SK-N-MC (cell line): Measurements from ENCODE around the gene DET1.
"Not testable (repeated sequence)": the region's sequence is repeated elsewhere in the genome, so short reads cannot be mapped to it uniquely, and the experiment has no call there.

Experiments used
- DNase-seq: peaks from one replicate; pipeline ENCODE4 v3.0.0-alpha.2; 2011; ENCODE audit warnings: low read depth, low spot score
- H3K27ac ChIP-seq: fragments of 200-600 bp; sonication (generic); 2 replicates; pipeline ENCODE4 v1.5.1; 2016; ENCODE audit warnings: mixed run types
- H3K36me3 ChIP-seq: fragments of 200-600 bp; sonication (generic); 2 replicates; pipeline ENCODE4 v1.6.1; 2017; ENCODE audit warnings: antibody characterized with exemption, low read length, mixed read lengths; ENCODE audit not compliant: insufficient read depth
- H3K4me3 ChIP-seq: fragments of 200-600 bp; sonication (generic); 2 replicates; pipeline ENCODE4 v1.5.1; 2016
- H3K9ac ChIP-seq: fragments of 200-600 bp; sonication (generic); 2 replicates; pipeline ENCODE4 v1.8.0; 2017; ENCODE audit warnings: mixed run types, mixed read lengths; ENCODE audit not compliant: insufficient read length
- H3K9me3 ChIP-seq: fragments of 200-600 bp; sonication (generic); 2 replicates; pipeline ENCODE4 v1.6.1; 2017; ENCODE audit warnings: low read depth, mild to moderate bottlenecking, antibody characterized with exemption, low read length, moderate library complexity, mixed read lengths
- EZH2 ChIP-seq: fragments of 200-600 bp; sonication (generic); IDR thresholded peaks from one replicate; pipeline ENCODE4 v1.6.1; 2017; ENCODE audit warnings: antibody characterized with exemption
- FOXP2 ChIP-seq: optimal IDR thresholded peaks from 2 replicates; pipeline ENCODE3; 2011; ENCODE audit warnings: mild to moderate bottlenecking, moderate library complexity; ENCODE audit not compliant: insufficient read depth; ENCODE audit errors: extremely low read length, control extremely low read depth
- POLR2AphosphoS5 ChIP-seq: IDR thresholded peaks from 2 replicates; pipeline ENCODE4 v1.6.1; 2012; ENCODE audit warnings: mild to moderate bottlenecking, low read depth, low read length, borderline replicate concordance

Gene DET1

GRCh38 chr15:88571153-88571851 is 24.8 kb upstream of the DET1 start:
- H3K27ac ChIP-seq, result no peak overlapping the region
- no peak for DNase-seq
- no peak overlapping the region for H3K9ac ChIP-seq
- no peak for TF ChIP-seq POLR2AphosphoS5
- no peak for TF ChIP-seq EZH2
- TF ChIP-seq FOXP2, result no peak
- H3K4me3 ChIP-seq, result no peak overlapping the region
- H3K9me3 ChIP-seq, result no peaks in the 10 kb centered on the region
- no peaks in the 10 kb centered on the region for H3K36me3 ChIP-seq

DNA sequence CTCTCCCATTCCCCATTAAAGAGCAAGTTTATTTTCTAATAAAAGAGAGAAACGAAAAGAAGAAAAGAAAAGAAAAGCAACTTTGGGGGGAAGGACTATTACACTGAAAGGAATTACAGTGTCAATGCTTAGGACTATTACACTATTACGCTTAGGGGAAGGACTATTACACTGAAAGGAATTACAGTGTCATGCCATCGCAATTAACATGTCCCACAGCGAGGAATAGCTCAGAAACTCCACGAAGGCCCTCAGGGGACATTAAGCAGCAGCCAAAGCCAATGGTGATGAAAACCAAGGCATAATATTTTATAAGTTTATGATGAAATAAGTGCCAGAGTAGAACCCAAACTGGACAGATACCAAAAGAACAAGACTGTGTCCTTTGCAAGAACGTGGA is 22.1 kb upstream of the DET1 start:
- Histone ChIP-seq H3K9me3 (no peaks in the 10 kb centered on the region), H3K9ac (no peak overlapping the region), H3K27ac (no peak overlapping the region), H3K4me3 (no peak overlapping the region), H3K36me3 (no peaks in the 10 kb centered on the region)
- DNase-seq, result no peak
- TF ChIP-seq POLR2AphosphoS5 (no peak), FOXP2 (no peak), EZH2 (no peak)

DNA sequence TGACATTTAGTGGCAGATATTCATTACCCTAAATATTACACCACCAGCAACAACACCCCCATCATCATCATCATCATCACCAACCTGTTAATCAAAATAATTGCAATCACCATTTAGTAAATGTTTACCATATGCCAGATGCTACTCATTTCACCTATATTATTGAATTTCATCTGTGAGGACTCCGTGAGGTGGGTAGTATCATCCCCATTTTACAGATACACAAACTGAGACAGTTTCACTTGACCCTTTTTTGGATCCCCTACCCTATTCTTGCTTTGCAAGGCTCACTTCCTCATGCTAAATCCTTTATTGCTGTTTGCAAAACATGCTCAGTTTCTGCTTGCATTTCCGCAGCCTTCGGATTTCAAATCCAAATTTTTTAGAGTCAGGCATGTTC is 18.3 kb upstream of the DET1 start:
- no peak for TF ChIP-seq POLR2AphosphoS5
- Histone ChIP-seq H3K9ac (no peak overlapping the region), H3K27ac (no peak overlapping the region), H3K4me3 (no peak overlapping the region), H3K36me3 (no peaks in the 10 kb centered on the region), H3K9me3 (no peaks in the 10 kb centered on the region)
- no peak for DNase-seq

DNA sequence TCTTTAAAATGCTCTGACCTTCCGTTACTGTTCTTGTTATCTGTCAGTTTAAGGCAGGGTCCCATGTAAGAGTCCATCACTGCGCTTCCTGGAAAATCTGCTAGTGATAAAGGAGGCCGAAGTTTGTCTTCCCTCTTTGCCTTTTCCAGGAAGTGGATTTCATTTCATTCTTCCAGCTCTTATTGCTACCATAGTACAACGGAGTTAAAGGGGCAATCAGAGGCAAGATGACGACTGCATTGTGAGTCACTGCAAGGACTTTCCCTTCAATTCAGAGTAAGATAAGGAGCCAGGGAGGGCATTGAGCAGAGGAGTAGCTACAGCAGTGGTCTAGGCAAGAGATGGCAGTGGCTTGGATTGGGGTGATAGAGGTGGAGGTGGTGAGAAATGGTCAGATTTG is 17.2 kb upstream of the DET1 start:
- no peak for DNase-seq

DNA sequence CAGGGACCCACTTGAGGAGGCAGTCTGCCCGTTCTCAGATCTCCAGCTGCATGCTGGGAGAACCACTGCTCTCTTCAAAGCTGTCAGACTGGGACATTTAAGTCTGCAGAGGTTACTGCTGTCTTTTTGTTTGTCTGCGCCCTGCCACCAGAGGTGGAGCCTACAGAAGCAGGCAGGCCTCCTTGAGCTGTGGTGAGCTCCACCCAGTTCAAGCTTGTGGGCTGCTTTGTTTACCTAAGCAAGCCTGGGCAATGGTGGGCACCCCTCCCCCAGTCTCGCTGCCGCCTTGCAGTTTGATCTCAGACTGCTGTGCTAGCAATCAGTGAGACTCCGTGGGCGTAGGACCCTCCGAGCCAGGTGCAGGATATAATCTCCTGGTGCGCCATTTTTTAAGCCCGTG is 13.1 kb upstream of the DET1 start:
- H3K36me3 ChIP-seq, H3K9me3 ChIP-seq, DNase-seq, H3K4me3 ChIP-seq, H3K27ac ChIP-seq, H3K9ac ChIP-seq: not testable (repeated sequence)

More for the DNA sequence above, 17.2 kb upstream of the DET1 start:
- no peak overlapping the region for H3K9ac ChIP-seq
- H3K36me3 ChIP-seq, result no peaks in the 10 kb centered on the region
- no peak overlapping the region for H3K4me3 ChIP-seq
- no peak for TF ChIP-seq FOXP2
- no peak for TF ChIP-seq EZH2
- no peak for TF ChIP-seq POLR2AphosphoS5
- H3K27ac ChIP-seq, result no peak overlapping the region
- H3K9me3 ChIP-seq, result no peaks in the 10 kb centered on the region

GRCh38 chr15:88558026-88558425 is 11.5 kb upstream of the DET1 start:
- not testable (repeated sequence) for H3K9ac ChIP-seq, H3K36me3 ChIP-seq, H3K9me3 ChIP-seq, H3K27ac ChIP-seq, H3K4me3 ChIP-seq, DNase-seq

DNA sequence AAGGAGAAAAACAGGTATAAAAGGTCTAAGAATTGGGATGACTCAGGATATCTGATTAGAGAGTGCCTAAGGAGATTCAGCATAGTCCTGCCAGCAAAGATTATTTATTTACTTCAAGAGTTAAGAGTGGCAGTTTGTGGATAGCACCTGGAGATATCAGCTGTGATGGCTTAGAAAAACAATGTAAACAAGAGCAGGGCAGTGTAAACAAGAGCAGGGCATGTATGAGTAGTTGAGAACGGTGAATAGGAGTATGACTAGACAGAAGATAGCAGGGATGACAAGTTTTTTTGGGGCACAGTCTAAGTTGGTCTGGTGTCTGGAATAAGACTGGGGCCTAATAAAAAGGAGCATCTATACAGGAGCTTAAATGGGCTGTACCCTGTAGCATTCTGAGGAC is 1.5 kb upstream of the DET1 start:
- H3K9me3 ChIP-seq, H3K9ac ChIP-seq, H3K27ac ChIP-seq, DNase-seq, H3K36me3 ChIP-seq, H3K4me3 ChIP-seq: not testable (repeated sequence)

DNA sequence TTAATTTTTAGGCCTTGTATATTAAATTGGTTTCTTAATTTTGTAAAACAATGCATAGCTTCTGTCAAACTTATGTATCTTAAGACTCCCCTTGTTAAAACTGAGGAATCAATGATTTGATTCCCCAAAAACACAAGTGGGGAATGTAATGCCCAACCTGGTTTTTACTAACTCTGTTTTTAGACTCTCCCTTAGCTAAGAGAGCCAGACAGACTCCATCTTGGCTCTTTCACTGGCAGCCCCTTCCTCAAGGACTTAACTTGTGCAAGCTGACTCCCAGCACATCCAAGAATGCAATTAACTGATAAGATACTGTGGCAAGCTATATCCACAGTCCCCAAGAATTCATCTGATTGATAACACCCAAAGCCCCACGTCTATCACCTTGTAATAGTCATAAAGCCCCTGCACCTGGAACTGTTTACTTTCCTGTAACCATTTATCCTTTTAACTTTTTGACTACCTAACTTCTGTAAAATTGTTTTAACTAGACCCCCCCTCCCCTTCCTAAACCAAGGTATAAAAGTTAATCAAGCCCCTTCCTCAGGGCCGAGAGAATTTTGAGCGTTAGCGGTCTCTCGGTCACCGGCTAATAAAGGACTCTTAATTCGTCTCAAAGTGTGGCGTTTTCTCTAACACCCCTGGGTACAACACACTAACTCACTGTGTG is 768 bp downstream of the DET1 start:
- H3K9me3 ChIP-seq, DNase-seq, H3K36me3 ChIP-seq: not testable (repeated sequence)
- Histone ChIP-seq H3K4me3 (peak overlapping the region; percentile 96), H3K9ac (peak overlapping the region; percentile 87), H3K27ac (peak overlapping the region; percentile 79; the same call in 1 of the 2 replicates)

GRCh38 chr15:88543065-88543776 is 3.3 kb downstream of the DET1 start:
- H3K9me3 ChIP-seq, result no peaks in the 10 kb centered on the region
- H3K36me3 ChIP-seq, result no peaks in the 10 kb centered on the region
- H3K4me3 ChIP-seq, result no peak overlapping the region
- TF ChIP-seq FOXP2, result no peak
- no peak for TF ChIP-seq EZH2
- TF ChIP-seq POLR2AphosphoS5, result no peak
- no peak overlapping the region for H3K9ac ChIP-seq
- H3K27ac ChIP-seq, result no peak overlapping the region
- no peak for DNase-seq
